Erythroblast (primary cell): ENCODE measurements around the gene ZNF124.

Experiments used
- GATA1 ChIP-seq: IDR thresholded peaks from 2 replicates; pipeline ENCODE4 v1.6.1; 2011; ENCODE audit warnings: low read depth, mild to moderate bottlenecking, control low read depth, low read length, moderate library complexity
- POLR2A ChIP-seq: IDR thresholded peaks from 2 replicates; pipeline ENCODE4 v1.6.1; 2011; ENCODE audit warnings: mild to moderate bottlenecking, low read length

GRCh38 chr1:247173431-247173830, 1.6 kb upstream of the ZNF124 start:
- TF ChIP-seq POLR2A (no peak), GATA1 (no peak)
